AG08395 (cell line): ENCODE measurements around the gene ETAA1.

Experiments used
- DNase-seq: peaks from one replicate; pipeline ENCODE4 v3.0.0; 2012; ENCODE audit warnings: mixed read lengths, low spot score

ETAA1 gene

DNA sequence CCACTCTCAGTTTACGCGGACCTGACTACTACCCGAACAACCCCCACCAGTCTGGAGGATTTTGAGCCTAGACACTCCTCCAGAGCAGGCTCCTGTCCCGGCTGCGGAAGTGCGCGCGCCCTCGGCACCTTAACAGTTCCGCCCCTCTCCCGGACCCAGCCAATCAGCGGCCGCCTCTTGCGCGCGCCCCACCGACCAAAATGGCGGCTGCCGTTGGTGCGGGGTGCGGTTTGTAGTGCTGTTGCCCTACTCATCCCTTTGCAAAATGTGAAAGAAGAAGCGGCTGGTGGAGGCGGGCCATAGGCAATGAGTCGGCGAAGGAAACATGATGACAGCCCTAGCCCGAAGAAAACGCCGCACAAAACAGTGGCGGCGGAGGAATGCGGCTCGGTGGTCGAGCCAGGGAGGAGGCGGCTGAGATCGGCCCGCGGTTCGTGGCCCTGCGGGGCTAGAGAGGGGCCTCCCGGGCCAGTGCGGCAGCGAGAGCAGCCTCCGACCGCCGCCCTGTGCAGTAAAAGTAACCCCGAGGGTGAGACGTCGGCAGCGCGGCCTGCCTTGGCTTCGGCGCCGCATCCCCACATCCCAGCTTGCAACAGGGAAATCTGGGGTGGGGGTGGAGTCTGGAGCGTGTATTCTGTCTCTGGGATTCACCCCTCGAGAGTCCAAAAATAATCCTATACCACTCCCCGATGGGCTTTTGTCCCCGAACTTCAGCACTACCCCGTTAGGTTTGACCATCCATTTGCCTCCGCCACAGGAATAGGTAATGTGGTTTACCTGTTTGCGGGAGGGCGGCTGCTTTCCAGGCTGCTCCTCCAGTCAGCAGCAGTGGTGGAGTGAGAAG is at the start of gene ETAA1:
Gene ETAA1, plus strand, starts transcription at position 191 of the 844 bp plus-strand sequence. Its CDS starts 116 bp downstream, at position 307.
- peak; percentile 98 for DNase-seq

DNA sequence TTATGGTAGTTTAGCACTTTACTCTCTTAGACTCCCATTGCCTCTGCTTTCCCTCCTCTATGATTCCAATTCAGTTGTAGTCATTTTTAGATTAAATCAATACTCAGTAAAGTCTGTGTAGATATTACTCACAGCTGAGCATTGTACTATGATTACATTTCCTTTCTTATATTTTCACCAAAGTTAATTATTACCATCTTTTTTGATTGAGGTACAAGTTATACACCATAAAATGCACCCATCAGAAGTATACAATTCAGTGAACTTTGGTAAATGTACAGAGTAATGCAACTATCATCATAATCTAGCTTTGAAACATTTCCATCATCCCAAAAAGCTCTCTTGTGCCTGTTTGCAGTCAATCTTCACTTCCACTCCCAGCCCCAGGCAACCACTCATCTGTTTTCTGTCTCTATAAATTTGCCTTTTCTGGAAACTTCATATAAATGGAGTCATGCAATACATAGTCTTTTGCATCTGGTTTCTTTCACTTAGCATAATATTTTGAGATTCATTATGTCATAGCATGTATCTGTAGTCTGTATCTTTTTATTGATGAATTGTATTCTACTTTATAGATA is 30.2 kb upstream of the ETAA1 start:
- DNase-seq = no peak

DNA sequence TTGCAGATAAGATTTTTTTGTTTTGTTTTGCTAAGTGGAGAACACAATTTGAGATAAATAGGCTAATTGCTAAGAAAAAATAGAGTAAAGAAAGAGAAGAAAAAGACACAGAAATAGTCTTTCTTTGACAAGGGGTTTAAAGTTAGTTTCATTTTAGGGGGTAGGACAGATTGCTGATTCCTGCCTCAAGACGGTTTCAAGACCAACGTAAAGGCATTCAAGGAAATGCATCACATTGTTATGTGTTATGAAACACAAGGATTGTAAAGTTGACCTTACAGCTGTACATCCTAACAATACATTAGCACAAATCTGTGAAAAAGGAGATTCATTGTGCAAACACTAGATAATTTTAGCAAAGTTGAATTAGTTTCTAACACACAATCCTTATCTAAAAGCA is 22.7 kb upstream of the ETAA1 start:
- no peak for DNase-seq

DNA sequence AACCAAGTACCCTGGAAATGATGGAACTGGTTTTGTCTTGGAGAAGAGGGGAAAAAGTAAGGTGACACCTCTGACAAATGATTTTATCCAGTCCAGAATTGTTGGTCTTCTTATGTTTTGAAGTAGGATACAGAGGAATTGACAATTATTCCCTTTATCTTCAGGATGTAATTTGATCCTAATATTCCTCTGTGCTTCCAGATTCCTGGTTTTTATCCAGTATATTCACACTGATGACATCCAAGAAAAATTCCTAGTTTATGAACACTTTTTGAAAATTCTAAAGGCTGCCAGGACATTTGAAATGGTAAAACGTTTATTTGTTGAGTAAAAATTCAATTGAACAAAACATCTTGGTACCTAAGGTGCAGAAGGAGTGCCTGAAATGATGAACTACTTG is 22.2 kb upstream of the ETAA1 start:
- no peak for DNase-seq

DNA sequence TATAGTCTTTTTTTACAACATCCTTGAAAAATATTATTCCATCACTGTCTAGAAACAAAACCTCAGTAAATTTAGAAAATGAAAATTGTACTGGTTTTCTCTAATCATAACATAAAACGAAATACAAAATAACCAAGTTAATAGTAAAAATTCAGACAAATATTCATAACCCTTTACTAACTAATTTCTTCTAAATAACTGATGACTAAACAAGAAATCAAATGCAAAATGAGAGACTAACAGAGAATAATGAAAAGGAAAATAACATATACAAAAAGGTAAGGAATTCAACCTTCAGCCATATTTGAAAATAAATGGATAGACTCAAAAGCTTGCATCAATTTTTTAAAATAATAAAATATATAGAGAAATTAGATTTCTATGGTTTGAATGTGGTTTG is 18.6 kb upstream of the ETAA1 start:
- DNase-seq = no peak

DNA sequence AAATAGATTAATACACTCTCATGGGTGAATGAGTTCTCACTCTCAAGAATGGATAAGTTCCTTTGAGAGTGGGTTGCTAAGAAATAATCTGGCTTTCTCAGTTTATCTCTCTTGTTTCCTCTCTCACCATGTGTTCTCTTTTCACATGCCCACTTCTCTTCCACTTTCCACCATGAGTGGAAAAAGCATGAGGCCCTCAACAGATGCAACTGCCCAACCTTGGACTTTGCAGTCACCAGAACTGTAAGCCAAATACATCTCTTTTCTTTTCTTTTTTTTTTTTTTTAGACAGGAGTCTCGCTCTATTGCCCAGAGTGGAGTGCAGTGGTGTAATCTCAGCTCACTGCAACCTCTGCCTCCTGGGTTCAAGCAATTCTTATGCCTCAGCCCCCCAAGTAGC is 18.1 kb upstream of the ETAA1 start:
- DNase-seq = no peak

DNA sequence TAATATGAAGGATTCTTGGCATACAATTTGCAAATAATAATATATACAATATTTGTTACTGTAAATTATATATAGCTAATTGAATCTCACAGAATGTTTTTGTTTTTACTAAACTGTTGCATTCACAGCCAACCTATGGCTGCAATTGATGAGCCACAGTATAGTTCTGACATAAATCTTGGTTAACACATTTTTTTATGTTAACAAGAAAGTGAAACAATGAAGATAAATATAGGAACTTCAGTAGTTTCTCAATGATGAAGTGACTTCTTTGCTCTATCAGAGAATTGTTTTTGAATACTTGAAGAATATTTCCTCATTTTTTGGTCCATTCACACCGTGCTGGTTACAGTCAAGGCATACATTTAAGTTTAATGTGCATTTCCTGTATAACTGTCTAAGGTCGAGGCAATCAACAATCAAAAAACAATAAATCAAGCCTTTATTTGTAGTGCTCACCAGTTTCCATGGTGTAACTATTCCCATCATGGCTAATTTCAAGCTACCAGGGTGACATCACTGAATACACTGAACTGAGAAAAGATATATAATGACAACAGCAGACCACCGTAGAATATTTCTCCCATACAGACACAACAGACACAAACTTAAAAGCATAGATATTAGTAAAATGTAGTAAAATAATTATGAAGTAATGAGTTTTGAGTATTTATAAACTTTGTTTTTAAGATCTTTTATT is 12.9 kb upstream of the ETAA1 start:
- DNase-seq = no peak

DNA sequence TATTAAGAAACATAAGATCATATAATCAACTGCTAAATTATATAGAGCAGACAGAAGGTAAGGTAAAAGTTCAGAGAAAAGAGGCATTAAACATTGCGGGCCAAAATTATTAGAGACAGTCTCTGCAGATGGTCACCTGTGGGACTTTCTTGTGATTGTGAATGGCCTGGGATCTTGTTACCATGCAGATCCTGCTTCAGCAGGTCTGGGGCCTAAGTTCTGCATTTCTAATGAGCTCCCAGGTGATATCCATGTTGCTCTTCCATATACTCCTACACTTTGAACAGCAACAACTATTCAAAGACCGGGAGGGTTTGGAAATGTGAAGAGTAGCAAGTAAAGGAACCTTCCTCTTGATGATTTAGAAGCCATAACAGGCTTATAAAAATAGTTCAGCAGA is 8.5 kb upstream of the ETAA1 start:
- no peak for DNase-seq

DNA sequence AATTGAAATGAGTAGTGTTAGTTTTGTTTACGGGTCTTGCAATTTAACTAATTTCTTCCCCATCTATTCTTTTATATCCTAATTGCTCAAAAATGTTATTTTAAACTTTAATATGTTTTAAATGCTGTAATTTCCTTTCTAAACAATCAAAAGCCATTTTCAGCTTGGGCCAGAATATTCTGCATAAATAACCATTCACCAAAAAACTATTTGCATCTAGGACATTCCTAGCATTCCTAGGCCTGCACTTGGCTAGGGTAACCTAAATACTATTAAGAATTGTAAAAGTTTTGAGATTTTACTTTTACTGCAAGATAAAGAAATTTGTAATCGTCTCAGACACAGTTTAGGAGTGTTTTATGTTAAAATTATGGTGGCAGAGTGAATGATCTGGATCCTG is 7.8 kb upstream of the ETAA1 start:
- DNase-seq = peak; percentile 44

DNA sequence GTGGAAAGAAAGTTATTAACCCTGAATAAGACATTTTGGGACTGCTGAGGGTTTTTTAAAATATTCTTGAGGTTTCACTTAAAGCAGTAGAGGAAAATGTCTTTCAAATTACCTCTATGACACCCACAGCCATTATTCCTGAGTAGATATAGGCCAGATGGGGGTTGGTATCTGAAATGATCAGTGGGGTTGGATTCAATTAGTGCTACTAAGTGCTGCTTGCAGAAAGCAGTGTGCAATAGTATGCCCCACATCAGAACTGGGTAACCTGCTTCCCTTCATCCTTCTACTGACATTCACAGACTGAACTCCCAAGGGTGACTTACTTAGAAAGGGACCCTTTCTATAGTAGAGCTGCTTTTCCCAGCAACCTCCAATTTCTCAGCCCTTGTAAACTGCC is 7.3 kb upstream of the ETAA1 start:
- no peak for DNase-seq

DNA sequence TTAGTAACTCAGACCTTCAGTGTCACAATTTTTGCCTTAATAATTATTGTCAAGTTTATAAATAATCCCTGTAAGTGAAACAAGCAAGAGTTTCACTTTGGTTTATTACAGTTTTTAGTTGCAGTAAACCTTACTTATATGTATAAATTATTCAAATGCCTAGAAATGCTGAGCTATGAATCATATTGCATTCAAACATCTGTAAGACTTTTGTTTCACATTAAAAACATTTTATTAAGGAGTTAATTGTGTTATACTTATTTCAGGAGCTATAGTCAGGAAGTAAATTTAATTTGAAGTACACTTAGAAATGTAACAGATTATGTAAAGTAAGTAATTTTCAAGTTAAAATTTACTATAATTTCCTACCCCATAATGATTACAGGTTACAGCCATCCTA is 3.9 kb upstream of the ETAA1 start:
- DNase-seq = no peak

DNA sequence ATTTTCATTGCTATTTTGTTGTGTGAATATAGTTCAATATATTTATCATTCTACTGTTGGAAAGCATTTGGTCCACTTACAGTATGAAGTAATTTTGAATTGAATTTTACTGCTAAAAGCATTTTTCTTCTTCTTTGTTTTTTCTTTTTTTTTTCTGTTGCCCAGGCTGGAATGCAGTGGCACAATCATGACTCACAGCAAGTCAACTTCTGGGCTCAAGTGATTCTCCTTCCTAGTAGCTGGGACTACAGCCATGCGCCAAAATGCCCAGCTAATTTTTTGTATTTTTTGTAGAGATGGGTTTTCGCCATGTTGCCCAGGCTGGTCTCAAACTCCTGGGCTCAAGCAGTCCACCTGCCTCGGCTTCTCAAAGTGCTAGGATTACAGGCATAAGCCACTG is 2.4 kb upstream of the ETAA1 start:
- DNase-seq = peak; percentile 19

DNA sequence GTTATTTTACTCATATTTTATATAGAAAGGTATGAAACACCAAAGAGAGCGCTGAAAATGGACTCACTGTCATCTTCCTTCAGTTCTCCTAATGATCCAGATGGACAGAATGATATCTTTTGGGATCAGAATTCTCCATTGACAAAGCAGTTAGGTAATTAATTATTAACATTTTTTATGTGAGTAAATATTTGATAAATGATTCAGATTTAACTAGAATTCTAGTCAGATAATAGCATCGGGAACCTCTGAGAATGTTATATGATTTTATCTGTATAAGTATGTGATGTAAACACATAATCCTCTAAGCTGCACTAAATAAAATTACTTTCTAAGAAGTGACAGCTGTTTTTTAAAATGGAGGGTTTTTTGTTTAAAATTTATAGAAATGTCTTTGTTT is 2.0 kb downstream of the ETAA1 start:
- DNase-seq = no peak

DNA sequence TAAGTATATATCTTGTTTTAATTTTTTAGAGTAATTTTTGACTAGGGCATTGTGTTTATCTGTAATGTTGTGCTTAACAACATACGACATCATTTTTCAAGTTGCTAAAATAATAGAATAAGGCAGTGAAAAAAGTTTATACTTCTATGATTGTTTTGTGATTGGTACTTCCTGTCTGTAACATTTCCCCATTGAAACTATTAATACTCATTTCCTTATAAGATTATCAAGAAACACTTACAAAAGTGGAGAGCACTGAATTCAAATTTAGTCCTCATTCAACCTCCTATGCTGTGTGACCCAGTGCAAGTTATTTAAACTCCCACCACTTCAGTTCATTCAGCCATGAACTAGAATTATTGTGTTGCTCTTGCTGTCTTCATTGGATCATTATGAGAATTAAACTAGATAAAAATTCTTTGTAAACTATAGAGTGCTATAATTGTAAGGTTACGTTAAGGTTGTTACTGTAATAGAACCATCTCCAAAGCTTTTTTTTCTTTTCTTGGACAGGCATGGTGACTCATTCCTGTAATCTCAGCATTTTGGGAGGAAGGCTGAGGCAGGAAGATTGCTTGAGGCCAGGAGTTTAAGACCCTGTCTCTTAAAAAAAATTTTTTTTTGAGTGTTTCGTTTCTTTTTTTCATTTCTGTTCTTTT is 2.8 kb downstream of the ETAA1 start:
- DNase-seq = no peak

DNA sequence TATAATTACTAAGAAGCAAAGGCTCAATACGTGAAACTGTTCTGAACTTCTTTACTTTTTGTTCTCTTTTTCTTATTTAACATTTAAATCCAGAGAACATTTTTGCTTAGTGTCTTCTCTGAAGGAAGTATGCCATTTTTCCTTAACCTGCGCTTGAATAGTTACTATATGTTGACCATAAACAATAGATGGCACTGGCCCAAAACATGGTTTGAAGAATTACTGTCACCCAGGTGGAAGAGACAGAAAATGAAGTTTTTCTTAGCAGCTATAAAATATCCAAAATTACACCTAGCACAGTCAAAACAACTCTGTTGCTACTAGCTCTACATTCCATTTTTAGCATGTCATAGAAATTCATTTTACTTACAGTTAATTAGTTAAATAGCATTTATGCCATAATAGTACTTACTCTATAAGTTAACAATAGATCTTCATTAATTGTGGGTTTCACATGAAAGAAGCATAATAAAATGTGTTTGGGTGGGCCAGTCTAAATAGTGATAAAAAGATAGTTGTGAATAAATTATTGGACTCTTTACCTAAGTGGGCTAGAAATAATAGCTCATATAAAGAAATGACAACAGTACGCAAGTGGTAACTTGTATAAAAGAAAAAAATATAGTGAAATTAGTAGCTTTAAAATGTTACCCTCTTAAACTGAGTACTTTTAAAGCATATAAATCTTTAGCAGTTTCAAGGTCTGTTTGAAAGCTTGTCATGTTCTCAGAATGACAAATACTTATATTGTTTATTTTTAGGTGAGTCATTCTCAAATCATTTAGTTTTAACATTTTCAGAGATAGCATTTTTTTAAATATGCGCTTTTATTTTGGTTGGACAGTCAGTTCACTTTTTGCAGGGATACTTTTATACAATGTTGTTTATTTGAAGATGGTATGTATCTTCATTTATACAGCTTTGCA is 3.7 kb downstream of the ETAA1 start:
- no peak for DNase-seq

DNA sequence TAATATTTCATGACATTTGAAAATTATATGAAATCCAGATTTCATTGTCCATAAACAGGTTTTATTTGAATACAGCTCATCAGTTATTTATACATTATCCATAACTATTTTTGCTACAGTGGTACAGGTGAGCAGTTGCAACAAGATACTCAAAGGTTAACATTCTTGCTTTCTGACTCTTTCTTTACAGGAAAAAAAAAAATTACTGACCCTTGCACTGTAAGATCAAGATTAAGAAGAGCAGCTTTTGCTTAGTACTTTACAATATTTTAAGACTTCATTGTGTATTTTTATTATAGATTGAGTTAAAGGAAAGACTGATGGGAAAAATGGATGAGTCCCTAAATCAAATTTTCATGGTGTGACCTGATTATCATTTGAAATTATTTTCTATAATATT is 11.2 kb downstream of the ETAA1 start:
- no peak for DNase-seq

DNA sequence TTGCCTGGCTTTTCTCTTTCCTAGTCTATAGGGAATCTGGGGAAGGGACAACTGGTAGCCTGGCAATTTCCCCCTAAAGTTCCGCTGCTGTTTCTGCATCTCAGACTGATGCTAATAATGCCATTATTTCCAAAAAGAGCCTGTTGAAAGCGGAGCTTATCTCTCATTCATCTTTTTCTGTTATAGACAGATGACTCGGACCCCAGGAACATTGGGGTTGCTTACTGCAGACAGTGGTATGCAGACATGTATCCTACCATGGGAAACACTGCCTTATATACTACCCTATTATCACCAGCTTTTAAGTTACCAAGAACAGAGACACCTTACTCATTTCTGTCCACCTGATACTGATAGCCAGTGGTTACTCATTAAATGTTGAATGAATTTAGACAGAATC is 15.3 kb downstream of the ETAA1 start:
- DNase-seq = no peak

DNA sequence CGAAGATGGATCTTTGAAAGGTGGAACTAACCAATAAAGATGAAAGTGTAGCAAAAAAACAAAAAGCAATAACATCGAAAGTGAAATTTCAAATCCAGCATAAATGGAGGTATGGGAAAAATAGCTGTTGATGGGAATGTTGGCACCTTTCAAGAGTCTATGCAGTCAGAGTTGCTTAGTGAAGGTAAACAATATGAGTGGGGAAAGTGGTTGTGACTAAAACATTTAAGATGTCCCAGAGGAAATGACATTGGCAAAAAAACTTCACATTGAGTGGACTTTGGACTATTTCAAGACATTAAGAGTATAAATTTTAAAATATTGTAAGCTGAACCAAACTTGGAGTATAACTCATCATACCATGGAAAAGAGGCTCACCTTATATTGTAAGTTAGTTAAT is 17.7 kb downstream of the ETAA1 start:
- DNase-seq = no peak

DNA sequence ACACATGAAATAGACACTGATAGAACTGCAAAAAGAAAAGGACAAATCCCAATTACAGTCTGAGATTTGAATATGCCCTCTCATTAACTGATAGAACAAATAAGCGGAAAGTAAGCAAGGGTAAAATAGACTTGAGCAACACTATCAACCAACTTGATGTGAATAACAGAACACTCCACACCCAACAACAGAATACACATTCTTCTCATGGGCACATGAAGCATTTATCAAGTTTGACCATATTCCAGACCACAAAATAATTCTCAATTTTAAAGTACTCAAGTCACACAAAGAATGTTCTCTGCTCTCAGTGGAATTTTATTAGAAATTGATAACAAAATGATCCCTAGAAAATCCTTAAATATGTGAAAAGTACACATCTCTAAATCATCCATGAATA is 19.0 kb downstream of the ETAA1 start:
- DNase-seq = no peak

DNA sequence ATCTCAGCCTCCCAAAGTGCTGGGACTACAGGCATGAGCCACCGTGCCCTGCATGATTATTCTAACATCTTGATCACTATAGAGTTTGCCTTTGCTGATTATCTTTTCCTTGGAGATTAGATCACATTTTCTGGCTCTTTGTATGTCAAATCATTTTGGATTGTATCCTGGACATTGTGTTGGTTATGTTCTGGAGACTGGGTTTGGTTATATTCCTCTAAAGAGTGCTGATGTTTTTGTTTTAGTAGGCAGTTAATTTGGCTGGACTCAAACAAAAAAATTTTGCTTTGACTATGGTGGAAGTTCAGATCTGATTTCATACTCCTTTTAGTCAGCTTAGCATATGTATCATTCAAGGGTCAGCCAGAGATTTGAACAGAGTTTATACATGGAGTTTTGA is 26.4 kb downstream of the ETAA1 start:
- no peak for DNase-seq

DNA sequence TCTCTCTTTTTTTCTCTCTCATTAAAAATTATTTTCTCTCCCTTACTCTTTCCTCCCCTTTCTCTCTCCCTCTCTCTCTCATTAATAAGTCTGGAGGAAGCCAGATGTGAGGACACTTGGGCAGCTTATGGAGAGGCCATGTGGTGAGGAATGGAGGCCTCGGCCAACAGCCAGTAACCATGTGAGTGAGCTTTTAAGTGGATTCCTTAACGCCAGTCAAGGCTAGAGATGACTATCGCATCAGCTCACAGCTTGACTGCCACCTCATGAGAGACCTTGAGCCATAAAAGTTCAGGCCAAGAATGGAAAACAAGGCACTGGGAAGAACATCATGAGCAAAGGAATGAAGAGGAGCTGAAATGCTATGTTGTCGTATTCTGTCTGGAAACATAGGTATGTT is 39.1 kb downstream of the ETAA1 start:
- DNase-seq = no peak

DNA sequence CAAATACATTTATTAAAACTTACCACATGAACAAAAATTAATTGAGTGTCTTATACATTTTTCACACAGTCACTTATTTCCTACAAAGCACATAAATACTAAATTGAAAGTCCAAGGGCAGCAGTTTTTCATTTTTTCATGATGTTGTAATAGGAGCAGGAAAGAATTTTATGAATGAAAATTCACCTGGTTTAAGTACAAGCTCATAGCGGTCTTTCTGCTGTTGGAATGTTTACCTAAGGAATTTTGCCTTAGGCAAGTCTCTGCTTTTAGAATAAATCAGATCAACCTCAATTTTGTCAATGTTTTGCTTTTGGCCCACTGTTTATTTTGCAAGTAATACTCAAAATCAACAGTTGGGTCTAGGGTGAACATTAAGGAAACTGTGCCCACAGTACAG is 40.0 kb downstream of the ETAA1 start:
- DNase-seq = no peak
